HG02943 (cell line): ENCODE results near the gene CABLES1.
"Not testable (repeated sequence)": the region's sequence is repeated elsewhere in the genome, so short reads cannot be mapped to it uniquely, and the experiment has no call there.

Source experiments
- ATAC-seq: cut with Tn5 transposase; IDR thresholded peaks from one replicate; pipeline ENCODE4 v1.9.1; 2021; ENCODE audit warnings: mild to moderate bottlenecking, low read depth, moderate library complexity; ENCODE audit not compliant: unreplicated experiment

CABLES1 gene

GRCh38 chr18:23134780-23135549, at the start of gene CABLES1:
TSS of gene CABLES1 (plus strand) at chr18:23135485. CDS start at chr18:23135763, 278 bp downstream.
- ATAC-seq, result peak; percentile 12

GRCh38 chr18:23087352-23087751, 47.9 kb upstream of the CABLES1 start:
- no peak for ATAC-seq

GRCh38 chr18:23088310-23088709, 47.0 kb upstream of the CABLES1 start:
- no peak for ATAC-seq

GRCh38 chr18:23091017-23091993, 44.0 kb upstream of the CABLES1 start:
- peak; percentile 75 for ATAC-seq

- no peak for ATAC-seq
Measured at GRCh38 chr18:23092121-23092520, 43.2 kb upstream of the CABLES1 start.

GRCh38 chr18:23093130-23093529, 42.2 kb upstream of the CABLES1 start:
- not testable (repeated sequence) for ATAC-seq

- ATAC-seq, result no peak
Measured at GRCh38 chr18:23093772-23094171, 41.5 kb upstream of the CABLES1 start.

GRCh38 chr18:23094411-23095190, 40.7 kb upstream of the CABLES1 start:
- ATAC-seq, result no peak

GRCh38 chr18:23095463-23095862, 39.8 kb upstream of the CABLES1 start:
- no peak for ATAC-seq

- not testable (repeated sequence) for ATAC-seq
Measured at GRCh38 chr18:23097016-23097415, 38.3 kb upstream of the CABLES1 start.

- no peak for ATAC-seq
Measured at GRCh38 chr18:23099621-23100020, 35.7 kb upstream of the CABLES1 start.

- no peak for ATAC-seq
Measured at GRCh38 chr18:23101861-23102432, 33.3 kb upstream of the CABLES1 start.

- ATAC-seq, result no peak
Measured at GRCh38 chr18:23102493-23103261, 32.6 kb upstream of the CABLES1 start.

- ATAC-seq, result no peak
Measured at GRCh38 chr18:23103449-23103848, 31.8 kb upstream of the CABLES1 start.

- no peak for ATAC-seq
Measured at GRCh38 chr18:23105030-23105429, 30.3 kb upstream of the CABLES1 start.

- no peak for ATAC-seq
Measured at GRCh38 chr18:23105581-23106219, 29.6 kb upstream of the CABLES1 start.

- ATAC-seq, result no peak
Measured at GRCh38 chr18:23106575-23106974, 28.7 kb upstream of the CABLES1 start.

- ATAC-seq, result no peak
Measured at GRCh38 chr18:23107718-23108117, 27.6 kb upstream of the CABLES1 start.

GRCh38 chr18:23108496-23108895, 26.8 kb upstream of the CABLES1 start:
- ATAC-seq, result no peak
